Fibroblast of villous mesenchyme (primary cell): ENCODE results near the gene RPS6KA2. TPM values are rescaled to one million over a fixed set of nuclear protein-coding genes. Genes with fewer than 3 reads are reported as not detected.
A peak's percentile ranks its signal among the peaks of the same experiment; 100 is the strongest.

ENCODE experiments used
- DNase-seq: peaks from one replicate; pipeline ENCODE4 v3.0.0-alpha.2; 2010; ENCODE audit warnings: low read depth
- H3K4me3 ChIP-seq: 2 replicates; pipeline ENCODE4 v1.5.1; 2011; ENCODE audit warnings: low read depth, mild to moderate bottlenecking, low read length
- total RNA-seq: library from RNA; depleted of rRNA; stranded (reverse); fragments of >200 nt; gene quantifications from 2 replicates; pipeline ENCODE4 v1.2.3, GENCODE V29; 2012
- TF ChIP-seq, protein P1 (sequence below): IDR thresholded peaks from 2 replicates; pipeline ENCODE4 v1.5.1; 2012; ENCODE audit warnings: low read depth, mild to moderate bottlenecking, low read length; ENCODE audit not compliant: insufficient read depth

RPS6KA2 gene
- total RNA-seq, 1 donor = 15.5 TPM

- TF ChIP-seq, protein P1, sequence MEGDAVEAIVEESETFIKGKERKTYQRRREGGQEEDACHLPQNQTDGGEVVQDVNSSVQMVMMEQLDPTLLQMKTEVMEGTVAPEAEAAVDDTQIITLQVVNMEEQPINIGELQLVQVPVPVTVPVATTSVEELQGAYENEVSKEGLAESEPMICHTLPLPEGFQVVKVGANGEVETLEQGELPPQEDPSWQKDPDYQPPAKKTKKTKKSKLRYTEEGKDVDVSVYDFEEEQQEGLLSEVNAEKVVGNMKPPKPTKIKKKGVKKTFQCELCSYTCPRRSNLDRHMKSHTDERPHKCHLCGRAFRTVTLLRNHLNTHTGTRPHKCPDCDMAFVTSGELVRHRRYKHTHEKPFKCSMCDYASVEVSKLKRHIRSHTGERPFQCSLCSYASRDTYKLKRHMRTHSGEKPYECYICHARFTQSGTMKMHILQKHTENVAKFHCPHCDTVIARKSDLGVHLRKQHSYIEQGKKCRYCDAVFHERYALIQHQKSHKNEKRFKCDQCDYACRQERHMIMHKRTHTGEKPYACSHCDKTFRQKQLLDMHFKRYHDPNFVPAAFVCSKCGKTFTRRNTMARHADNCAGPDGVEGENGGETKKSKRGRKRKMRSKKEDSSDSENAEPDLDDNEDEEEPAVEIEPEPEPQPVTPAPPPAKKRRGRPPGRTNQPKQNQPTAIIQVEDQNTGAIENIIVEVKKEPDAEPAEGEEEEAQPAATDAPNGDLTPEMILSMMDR = no peak
- DNase-seq = no peak
- no peak overlapping the region for H3K4me3 ChIP-seq
Measured at GRCh38 chr6:166488701-166489100, 138.3 kb downstream of the RPS6KA2 start.

DNA sequence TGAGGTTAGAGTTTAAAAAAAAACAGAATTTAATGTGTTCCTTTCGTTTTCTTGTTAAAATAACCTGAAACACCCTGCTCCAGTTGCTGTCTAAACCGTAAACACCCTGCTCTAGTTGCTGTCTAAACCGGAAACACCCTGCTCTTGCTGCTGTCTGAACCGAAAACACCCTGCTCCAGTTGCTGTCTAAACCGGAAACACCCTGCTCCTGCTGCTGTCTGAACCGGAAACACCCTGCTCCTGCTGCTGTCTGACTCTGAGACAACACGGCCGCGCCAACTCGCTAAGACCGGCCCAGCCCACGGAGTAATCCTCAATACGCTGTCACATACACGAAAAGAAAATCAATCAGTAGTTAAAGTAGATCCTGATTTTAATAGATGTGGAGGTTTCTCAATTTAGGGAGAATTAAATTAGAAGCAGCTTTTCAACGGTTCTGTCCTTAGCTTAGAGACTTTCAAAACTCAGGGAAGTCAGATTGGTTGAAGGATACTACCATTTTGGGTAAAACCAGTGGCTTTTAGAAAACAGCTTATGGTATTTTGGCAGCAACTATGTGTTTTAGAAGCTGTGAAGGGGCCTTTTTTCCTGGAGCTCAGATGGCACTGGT lies 138.9 kb downstream of the RPS6KA2 start:
- TF ChIP-seq, protein P1 = no peak
- H3K4me3 ChIP-seq = no peak overlapping the region
- peak; percentile 59 for DNase-seq

DNA sequence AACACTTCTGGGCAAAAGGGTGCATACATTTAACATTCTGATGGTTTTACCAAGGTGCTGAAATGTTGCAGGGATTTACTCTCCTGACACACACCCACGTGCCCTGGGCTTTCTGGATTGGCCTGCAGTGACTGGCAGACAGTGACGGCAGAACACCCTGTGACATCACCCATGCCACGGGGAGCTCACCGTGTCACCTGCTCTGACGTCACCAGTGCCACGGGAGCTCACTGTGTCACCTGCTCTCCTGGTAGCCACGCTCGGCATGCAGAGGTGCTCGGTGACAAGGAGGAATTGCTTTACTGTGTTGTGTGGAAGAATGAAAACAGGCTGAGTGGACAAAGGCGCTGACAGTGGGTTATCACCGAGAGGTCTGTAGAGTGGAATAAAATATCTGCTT lies 139.9 kb downstream of the RPS6KA2 start:
- H3K4me3 ChIP-seq = no peak overlapping the region
- no peak for DNase-seq
- TF ChIP-seq, protein P1 = no peak

DNA sequence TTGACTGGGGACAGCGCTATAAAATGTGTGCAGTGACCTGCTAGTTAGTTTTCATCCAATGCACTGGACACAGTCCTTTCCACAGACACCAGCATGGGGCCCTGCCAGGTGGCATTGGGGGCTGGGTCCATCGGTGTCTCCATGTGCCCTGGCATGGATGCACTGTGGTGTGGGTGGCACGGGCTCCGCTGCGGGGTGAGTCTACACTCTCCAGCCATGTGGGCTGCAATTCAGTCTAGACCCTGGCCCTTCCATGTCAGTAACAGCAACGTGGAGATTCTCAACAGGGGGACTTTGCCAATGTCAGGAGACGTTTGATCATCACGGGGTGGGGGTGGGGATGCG lies 140.5 kb downstream of the RPS6KA2 start:
- TF ChIP-seq, protein P1 = no peak
- H3K4me3 ChIP-seq = no peak overlapping the region
- no peak for DNase-seq

GRCh38 chr6:166485651-166486535 lies 141.2 kb downstream of the RPS6KA2 start:
- TF ChIP-seq, protein P1 = no peak
- no peak overlapping the region for H3K4me3 ChIP-seq
- no peak for DNase-seq

GRCh38 chr6:166484863-166485262 lies 142.2 kb downstream of the RPS6KA2 start:
- H3K4me3 ChIP-seq = no peak overlapping the region
- TF ChIP-seq, protein P1 = no peak
- DNase-seq = no peak
